ENCODE data around the gene BCOR. TPM values are rescaled to one million over a fixed set of nuclear protein-coding genes. Genes with fewer than 3 reads are reported as not detected.

Gene BCOR
- total and polyA plus RNA-seq, 2 of the 8 experiments (the other 6 are each of a cell fraction or from before 2014, with no cell fraction given) = 25.0 to 50.8 TPM

- FAIRE-seq (no peak), DNase-seq (ENCODE audit: low read depth in 1 of 2, low spot score in 2 of 2) (no peak)
- Histone ChIP-seq H3K4me1 (replicated peaks in 1 of 4; ENCODE audit: control insufficient read depth in 3 of 4, insufficient read depth in 4 of 4, low read length in 3 of 4) (peaks cover 8 to 32% (median 17%) of the 10 kb centered on the region in 4 experiments), H3K9me3 (ENCODE audit: insufficient read depth in 2 of 2, low read depth in 1 of 2, low read length in 1 of 2) (no peaks in the 10 kb centered on the region), H2BK5ac (ENCODE audit: low read depth, low read length) (no peak overlapping the region), H2AFZ (ENCODE audit: low read length) (no peak overlapping the region), H4K8ac (ENCODE audit: extremely low read depth, insufficient read depth, low read length) (no peak overlapping the region), H3K4ac (replicated peaks; ENCODE audit: insufficient read length, low read depth, low read length) (no peak overlapping the region), H3K79me1 (ENCODE audit: low read depth, low read length) (peaks cover 4% of the 10 kb centered on the region), H4K20me1 (replicated peaks in 1 of 2; ENCODE audit: control insufficient read depth in 1 of 2, insufficient read depth in 2 of 2, low read length in 2 of 2) (peaks cover 21 to 38% of the 10 kb centered on the region in 2 experiments), H2AK5ac (ENCODE audit: low read depth, low read length) (no peak overlapping the region), H3K56ac (replicated peaks; ENCODE audit: insufficient read length, low read depth, low read length) (no peak overlapping the region), H3K27me3 (replicated peaks in 1 of 4; ENCODE audit: control insufficient read depth in 3 of 4, extremely low read depth in 1 of 4, insufficient read depth in 3 of 4, low read length in 3 of 4) (no peaks in the 10 kb centered on the region), H2BK120ac (replicated peaks; ENCODE audit: low read depth, low read length) (no peak overlapping the region), H2BK15ac (ENCODE audit: low read length) (no peak overlapping the region), H3K23ac (ENCODE audit: insufficient read length) (no peak overlapping the region), H4K5ac (ENCODE audit: insufficient read length, low read depth, low read length) (no peak overlapping the region), H2BK20ac (ENCODE audit: low read length) (no peak overlapping the region), H3K18ac (ENCODE audit: extremely low read depth, low read length) (no peak overlapping the region), H2BK12ac (ENCODE audit: low read depth, low read length) (no peak overlapping the region), H3K27ac (ENCODE audit: low read depth, low read length) (no peak overlapping the region), H3K23me2 (ENCODE audit: low read depth, low read length) (no peaks in the 10 kb centered on the region), H3K9ac (replicated peaks in 1 of 4; ENCODE audit: extremely low read depth in 1 of 4, low read depth in 3 of 4, low read length in 3 of 4) (no peak overlapping the region), H3K4me3 (ENCODE audit: extremely low read depth in 1 of 4, insufficient read depth in 2 of 4, low read depth in 3 of 4, low read length in 4 of 4) (no peak overlapping the region), H3K4me2 (ENCODE audit: insufficient read depth in 1 of 2, low read depth in 2 of 2, low read length in 2 of 2) (no peak overlapping the region), H4K91ac (replicated peaks; ENCODE audit: insufficient read length, low read length) (no peak overlapping the region), H3K14ac (ENCODE audit: insufficient read length) (no peak overlapping the region), H3K36me3 (ENCODE audit: control insufficient read depth in 2 of 4, insufficient read depth in 4 of 4, low read length in 3 of 4) (peaks cover 8 to 37% (median 30%) of the 10 kb centered on the region in 4 experiments), H3K79me2 (ENCODE audit: control insufficient read depth in 1 of 2, insufficient read depth in 2 of 2, low read length in 2 of 2) (peaks cover 0 to 87% of the 10 kb centered on the region in 2 experiments; a peak in 3 of 4 replicates)
- TF ChIP-seq CBX8 (IDR thresholded peaks at IDR 0.05; ENCODE audit: borderline replicate concordance, low read depth, low read length) (no peak), TAF1 (IDR thresholded peaks at IDR 0.05; ENCODE audit: low read depth, low read length) (no peak), YY1 (IDR thresholded peaks at IDR 0.05; ENCODE audit: low read depth, low read length) (no peak), SIX5 (IDR thresholded peaks at IDR 0.05; ENCODE audit: low read depth, low read length) (no peak), CTCF (IDR thresholded peaks at IDR 0.05; ENCODE audit: control extremely low read depth in 1 of 3, insufficient read depth in 1 of 3, low read depth in 1 of 3, low read length in 3 of 3) (no peak), SIRT6 (IDR thresholded peaks at IDR 0.05; ENCODE audit: low read length) (no peak), ASH2L (IDR thresholded peaks at IDR 0.05; ENCODE audit: low read length) (no peak), SP2 (IDR thresholded peaks at IDR 0.05; ENCODE audit: low read length) (no peak), CTBP2 (IDR thresholded peaks at IDR 0.05; ENCODE audit: borderline replicate concordance, insufficient read depth, insufficient read length, low read length) (no peak), RAD21 (IDR thresholded peaks at IDR 0.05 in 1 of 2, conservative IDR thresholded peaks at IDR 0.05 in 1 of 2; ENCODE audit: low read depth in 2 of 2, low read length in 2 of 2) (no peak), TCF12 (IDR thresholded peaks at IDR 0.05; ENCODE audit: low read depth, low read length) (no peak)
- ChIA-PET CTCF (ENCODE audit: partially characterized antibody) (interaction anchor here (1.1 kb wide), 1 partner anchor 190 kb away, joined by 3 read pairs; no protein-coding TSS in a partner anchor), POLR2A (ENCODE audit: partially characterized antibody) (interaction anchor here (1.2 to 2.3 kb wide), 3 partner anchors 8 to 75 kb away, joined by 3 to 5 read pairs (median 3); no protein-coding TSS in a partner anchor)
- 75% methylated on average over 2 of the region's 7 CpGs; no CpG with 5 or more reads in 1 of the 2 experiments for WGBS, 2 experiments (ENCODE audit: extremely low coverage in 1 of 2, insufficient coverage in 1 of 2, insufficient read length in 1 of 2, insufficient replicate concordance in 2 of 2, low coverage in 1 of 2, low lambda C conversion rate in 2 of 2, missing lambda C conversion rate in 1 of 2)
Observed at GRCh38 chrX:40077906-40078305, 19.9 kb downstream of the BCOR start.

Data from H1 (cell line).